ENCODE results near the gene GPC5. TPM values are rescaled to one million over a fixed set of nuclear protein-coding genes. Genes with fewer than 3 reads are reported as not detected.

The GPC5 gene
- total and polyA plus RNA-seq, 9 of the 15 experiments (the other 6 are each of a cell fraction or from before 2014, with no cell fraction given): 0.18 to 0.27 TPM; not detected in 7

- ATAC-seq (no peak), FAIRE-seq (no peak), DNase-seq (ENCODE audit: extremely low read depth in 1 of 4, low spot score in 3 of 4) (no peak)
- Histone ChIP-seq H3K4me2 (ENCODE audit: insufficient read depth, low read length) (no peak overlapping the region), H3K4me1 (replicated peaks in 1 of 2; ENCODE audit: control insufficient read depth in 2 of 2, insufficient read depth in 2 of 2, low read length in 2 of 2) (no peaks in the 10 kb centered on the region), H3K79me2 (ENCODE audit: control insufficient read depth, insufficient read depth, low read length) (no peaks in the 10 kb centered on the region), H3K27ac (ENCODE audit: extremely low read depth, low read depth, low read length) (no peak overlapping the region), H3K9ac (ENCODE audit: insufficient read depth in 1 of 2, low read depth in 2 of 2, low read length in 2 of 2) (no peak overlapping the region), H4K20me1 (replicated peaks; ENCODE audit: control insufficient read depth, insufficient read depth, low read length) (no peaks in the 10 kb centered on the region), H3K27me3 (ENCODE audit: control insufficient read depth in 2 of 2, insufficient read depth in 2 of 2, low read length in 2 of 2) (no peaks in the 10 kb centered on the region), H3K9me3 (replicated peaks; ENCODE audit: control insufficient read depth, insufficient read depth, low read depth, low read length) (no peaks in the 10 kb centered on the region; the same call in 1 of the 2 replicates), H2AFZ (ENCODE audit: low read depth, low read length) (no peak overlapping the region), H3K36me3 (ENCODE audit: control insufficient read depth, insufficient read depth, low read length) (no peaks in the 10 kb centered on the region), H3K4me3 (no peak overlapping the region), H3K9me1 (ENCODE audit: control insufficient read depth, insufficient read depth, low read length) (no peaks in the 10 kb centered on the region)
- intact Hi-C loops (cut with micrococcal nuclease) (no loop called here), in situ Hi-C loops (cut with MboI) (no loop called here)
- ChIA-PET CTCF (ENCODE audit: low intra/inter-chr PET ratio) (no interaction called here), POLR2A (no interaction called here)
- no peak for TF ChIP-seq RB1 (IDR thresholded peaks at IDR 0.05; ENCODE audit: low read depth)
- peak; percentile 94; the same call in 1 of the 2 replicates for TF ChIP-seq TFAM (CRISPR knock-in tag; conservative IDR thresholded peaks at IDR 0.05)
- 0 out of 2 replicates have a peak, but pooled peaks have one; percentile 55 for TF ChIP-seq ZNF76 (CRISPR knock-in tag; IDR thresholded peaks at IDR 0.05; ENCODE audit: borderline replicate concordance)
- TF ChIP-seq ZNF280B (CRISPR knock-in tag; IDR thresholded peaks at IDR 0.05): 0 out of 2 replicates have a peak, but pooled peaks have one; percentile 2
- WGBS (ENCODE audit: insufficient coverage, low coverage, missing lambda C conversion rate): 7% methylated on average over 5 of the region's 5 CpGs
- no TSS peak for BruUV-seq (replicated peaks)
These were observed 173.3 kb downstream of the GPC5 start for GRCh38 chr13:91571681-91572080.

GRCh38 chr13:91572439-91572838 is 174.0 kb downstream of the GPC5 start:
- Histone ChIP-seq H3K27me3 (ENCODE audit: control insufficient read depth in 2 of 2, insufficient read depth in 2 of 2, low read length in 2 of 2) (no peaks in the 10 kb centered on the region), H3K36me3 (ENCODE audit: control insufficient read depth, insufficient read depth, low read length) (no peaks in the 10 kb centered on the region), H3K4me1 (replicated peaks in 1 of 2; ENCODE audit: control insufficient read depth in 2 of 2, insufficient read depth in 2 of 2, low read length in 2 of 2) (no peaks in the 10 kb centered on the region), H3K27ac (ENCODE audit: extremely low read depth, low read depth, low read length) (no peak overlapping the region), H3K4me3 (no peak overlapping the region), H3K9me1 (ENCODE audit: control insufficient read depth, insufficient read depth, low read length) (no peaks in the 10 kb centered on the region), H3K79me2 (ENCODE audit: control insufficient read depth, insufficient read depth, low read length) (no peaks in the 10 kb centered on the region), H3K9ac (ENCODE audit: insufficient read depth in 1 of 2, low read depth in 2 of 2, low read length in 2 of 2) (no peak overlapping the region), H2AFZ (ENCODE audit: low read depth, low read length) (no peak overlapping the region), H4K20me1 (replicated peaks; ENCODE audit: control insufficient read depth, insufficient read depth, low read length) (no peaks in the 10 kb centered on the region), H3K4me2 (ENCODE audit: insufficient read depth, low read length) (no peak overlapping the region), H3K9me3 (replicated peaks; ENCODE audit: control insufficient read depth, insufficient read depth, low read depth, low read length) (no peaks in the 10 kb centered on the region; the same call in 1 of the 2 replicates)
- ChIA-PET POLR2A (interaction anchor here (0.5 kb wide), 1 partner anchor 224 kb away, joined by 4 read pairs; no protein-coding TSS in a partner anchor), CTCF (ENCODE audit: low intra/inter-chr PET ratio) (no interaction called here)
- FAIRE-seq: no peak
- intact Hi-C loops (cut with micrococcal nuclease) (no loop called here), in situ Hi-C loops (cut with MboI) (no loop called here)
- BruUV-seq (replicated peaks): no TSS peak
- ATAC-seq: no peak
- DNase-seq (ENCODE audit: extremely low read depth in 1 of 4, low spot score in 3 of 4): no peak
- 0% methylated on average over 1 of the region's 1 CpG for WGBS (ENCODE audit: insufficient coverage, low coverage, missing lambda C conversion rate)
- TF ChIP-seq CAMTA2 (CRISPR knock-in tag; conservative IDR thresholded peaks at IDR 0.05): no peak
- no peak for TF ChIP-seq ZBTB11 (CRISPR knock-in tag; IDR thresholded peaks at IDR 0.05)
- TF ChIP-seq ATF3 (IDR thresholded peaks at IDR 0.05): no peak
- no peak for TF ChIP-seq ATF3 (CRISPR knock-in tag; conservative IDR thresholded peaks at IDR 0.05)
- 0 out of 2 replicates have a peak, but pooled peaks have one; percentile 2 for TF ChIP-seq KDM2B (CRISPR knock-in tag; IDR thresholded peaks at IDR 0.05)
- peak in 1 of 2 experiments; percentile 67; a peak in 1 of 3 replicates for TF ChIP-seq CBX3 (IDR thresholded peaks at IDR 0.05; ENCODE audit: borderline replicate concordance in 1 of 2, low read length in 2 of 2)
